ENCODE data around the gene CCDC154.

GRCh38 chr16:1466054-1466453 lies 21.7 kb upstream of the CCDC154 start:
- no peak for TF ChIP-seq CTCF (conservative IDR thresholded peaks at IDR 0.05)
- TF ChIP-seq ZFX (IDR thresholded peaks at IDR 0.05) = no peak

All from C4-2B (cell line).